ENCODE measurements around the gene BBOF1.

BBOF1 gene

GRCh38 chr14:74022346-74022745, 3.2 kb downstream of the BBOF1 start:
- FAIRE-seq (no peak), DNase-seq (ENCODE audit: insufficient read length, low spot score) (no peak)

GRCh38 chr14:74029136-74029535, 10.0 kb downstream of the BBOF1 start:
- no peak for DNase-seq (ENCODE audit: insufficient read length, low spot score)
- no peak for FAIRE-seq

GRCh38 chr14:74034572-74034971, 15.4 kb downstream of the BBOF1 start:
- DNase-seq (ENCODE audit: insufficient read length, low spot score) (no peak), FAIRE-seq (peak; percentile 26)

- DNase-seq (ENCODE audit: insufficient read length, low spot score) = no peak
- peak; percentile 66 for FAIRE-seq
Observed at GRCh38 chr14:74035556-74035955, 16.4 kb downstream of the BBOF1 start.

GRCh38 chr14:74038020-74038859, 19.1 kb downstream of the BBOF1 start:
- FAIRE-seq = no peak

GRCh38 chr14:74042296-74042695, 23.1 kb downstream of the BBOF1 start:
- peak; percentile 4 for FAIRE-seq
- no peak for DNase-seq (ENCODE audit: insufficient read length, low spot score)

More at GRCh38 chr14:74038020-74038859, 19.1 kb downstream of the BBOF1 start:
- DNase-seq (ENCODE audit: insufficient read length, low spot score) = peak; percentile 81

GRCh38 chr14:74045522-74045921, 26.4 kb downstream of the BBOF1 start:
- DNase-seq (ENCODE audit: insufficient read length, low spot score) (no peak), FAIRE-seq (no peak)

GRCh38 chr14:74048281-74048680, 29.1 kb downstream of the BBOF1 start:
- peak; percentile 44 for FAIRE-seq
- DNase-seq (ENCODE audit: insufficient read length, low spot score) = no peak

- DNase-seq (ENCODE audit: insufficient read length, low spot score) (no peak), FAIRE-seq (peak; percentile 33)
Observed at GRCh38 chr14:74049876-74050495, 30.8 kb downstream of the BBOF1 start.

- FAIRE-seq = peak; percentile 20
- no peak for DNase-seq (ENCODE audit: insufficient read length, low spot score)
Observed at GRCh38 chr14:74062809-74063150, 43.6 kb downstream of the BBOF1 start.

- DNase-seq (ENCODE audit: insufficient read length, low spot score) (no peak), FAIRE-seq (no peak)
Observed at GRCh38 chr14:74064426-74064825, 45.3 kb downstream of the BBOF1 start.

- DNase-seq (ENCODE audit: insufficient read length, low spot score) (no peak), FAIRE-seq (peak; percentile 40)
Observed at GRCh38 chr14:74064883-74065282, 45.7 kb downstream of the BBOF1 start.

- DNase-seq (ENCODE audit: insufficient read length, low spot score) (no peak), FAIRE-seq (no peak)
Observed at GRCh38 chr14:74065746-74066575, 46.8 kb downstream of the BBOF1 start.

GRCh38 chr14:74077401-74077800, 58.3 kb downstream of the BBOF1 start:
- FAIRE-seq = peak; percentile 80
- no peak for DNase-seq (ENCODE audit: insufficient read length, low spot score)

- no peak for FAIRE-seq
Observed at GRCh38 chr14:74080820-74081460, 61.8 kb downstream of the BBOF1 start.

GRCh38 chr14:74081491-74081890, 62.3 kb downstream of the BBOF1 start:
- DNase-seq (ENCODE audit: insufficient read length, low spot score) (no peak), FAIRE-seq (no peak)

More at GRCh38 chr14:74080820-74081460, 61.8 kb downstream of the BBOF1 start:
- no peak for DNase-seq (ENCODE audit: insufficient read length, low spot score)

- DNase-seq (ENCODE audit: insufficient read length, low spot score) (no peak), FAIRE-seq (peak; percentile 38)
Observed at GRCh38 chr14:74083161-74083560, 64.0 kb downstream of the BBOF1 start.

GRCh38 chr14:74083784-74084276, 64.7 kb downstream of the BBOF1 start:
- FAIRE-seq = peak; percentile 20
- DNase-seq (ENCODE audit: insufficient read length, low spot score) = no peak

GRCh38 chr14:74084277-74085046, 65.3 kb downstream of the BBOF1 start, which contains the start of the genes ALDH6A1 and LIN52:
Gene ALDH6A1 (minus strand): TSS chr14:74084453. CDS start chr14:74084394, 59 bp downstream.
Gene LIN52 (plus strand): TSS chr14:74084956. CDS start chr14:74084975, 19 bp downstream.
- FAIRE-seq (peak; percentile 100), DNase-seq (ENCODE audit: insufficient read length, low spot score) (peak; percentile 100)
